T-helper 2 cell (primary cell): Measurements from ENCODE around the gene C18orf54.
"Not testable (repeated sequence)": the region's sequence is repeated elsewhere in the genome, so short reads cannot be mapped to it uniquely, and the experiment has no call there.

Source experiments
- DNase-seq, 5 experiments: peaks; one replicate each; pipeline versions ENCODE4 v3.0.0 to v3.0.0-alpha.2; 2012 to 2022
- total RNA-seq, 2 donors: gene quantifications; one replicate each; lab custom pipeline; 2026; lab: John Stamatoyannopoulos, UW

Gene C18orf54
- total RNA-seq = 0.94 to 2.2 reads per million in 2 donors

- DNase-seq = peak; percentile 80 to 96 (median 86)
Measured at GRCh38 chr18:54357660-54358494, at the start of gene C18orf54, which contains the start of gene STARD6. TSS of gene C18orf54 (plus strand) at chr18:54357906. CDS start at chr18:54360573, 2,667 bp downstream. TSS of gene STARD6 (minus strand) at chr18:54357858. CDS start at chr18:54354573, 3,285 bp downstream.

- not testable (repeated sequence) for DNase-seq
Measured at GRCh38 chr18:54309564-54309963, 48.1 kb upstream of the C18orf54 start.

- DNase-seq = no peak
Measured at GRCh38 chr18:54316071-54316820, 41.5 kb upstream of the C18orf54 start.

GRCh38 chr18:54323561-54323960, 34.1 kb upstream of the C18orf54 start:
- no peak for DNase-seq

- DNase-seq = no peak
Measured at GRCh38 chr18:54323970-54324369, 33.7 kb upstream of the C18orf54 start.

- DNase-seq = no peak
Measured at GRCh38 chr18:54327818-54328217, 29.9 kb upstream of the C18orf54 start.

GRCh38 chr18:54329787-54330186, 27.9 kb upstream of the C18orf54 start:
- no peak for DNase-seq

GRCh38 chr18:54330768-54331548, 26.7 kb upstream of the C18orf54 start:
- DNase-seq = no peak

- DNase-seq = no peak
Measured at GRCh38 chr18:54335638-54336173, 22.0 kb upstream of the C18orf54 start.

- no peak for DNase-seq
Measured at GRCh38 chr18:54338230-54338629, 19.5 kb upstream of the C18orf54 start.

GRCh38 chr18:54351186-54351585, 6.5 kb upstream of the C18orf54 start:
- peak in 1 of 5 experiments; percentile 77 for DNase-seq

- DNase-seq = no peak
Measured at GRCh38 chr18:54357082-54357659, 535 bp upstream of the C18orf54 start.

GRCh38 chr18:54358495-54359040, 862 bp downstream of the C18orf54 start:
- DNase-seq = no peak

- no peak for DNase-seq
Measured at GRCh38 chr18:54359233-54359632, 1.5 kb downstream of the C18orf54 start.

GRCh38 chr18:54360406-54360805, 2.7 kb downstream of the C18orf54 start:
- DNase-seq = no peak

GRCh38 chr18:54378057-54378456, 20.4 kb downstream of the C18orf54 start:
- DNase-seq = no peak

- DNase-seq = no peak
Measured at GRCh38 chr18:54381640-54382039, 23.9 kb downstream of the C18orf54 start.

GRCh38 chr18:54382076-54382475, 24.4 kb downstream of the C18orf54 start:
- DNase-seq = no peak

GRCh38 chr18:54382733-54383252, 25.1 kb downstream of the C18orf54 start:
- DNase-seq = no peak

- no peak for DNase-seq
Measured at GRCh38 chr18:54386043-54386442, 28.3 kb downstream of the C18orf54 start.

GRCh38 chr18:54386800-54387495, 29.2 kb downstream of the C18orf54 start:
- not testable (repeated sequence) for DNase-seq
